ENCODE results near the gene ABCF3.

Gene ABCF3

GRCh38 chr3:184188080-184188479, 2.1 kb downstream of the ABCF3 start:
- H3K4me3 ChIP-seq (ENCODE audit: low read depth, low read length), result no peak overlapping the region
- TF ChIP-seq CTCF (IDR thresholded peaks at IDR 0.05; ENCODE audit: borderline replicate concordance, insufficient read depth, low read depth, low read length), result no peak

GRCh38 chr3:184189421-184189820, 3.4 kb downstream of the ABCF3 start:
- TF ChIP-seq CTCF (IDR thresholded peaks at IDR 0.05; ENCODE audit: borderline replicate concordance, insufficient read depth, low read depth, low read length), result no peak
- no peak overlapping the region for H3K4me3 ChIP-seq (ENCODE audit: low read depth, low read length)

- H3K4me3 ChIP-seq (ENCODE audit: low read depth, low read length), result no peak overlapping the region
- no peak for TF ChIP-seq CTCF (IDR thresholded peaks at IDR 0.05; ENCODE audit: borderline replicate concordance, insufficient read depth, low read depth, low read length)
Measured at GRCh38 chr3:184192889-184193288, 6.9 kb downstream of the ABCF3 start.

GRCh38 chr3:184193991-184194539, 8.1 kb downstream of the ABCF3 start:
- H3K4me3 ChIP-seq (ENCODE audit: low read depth, low read length), result no peak overlapping the region
- no peak for TF ChIP-seq CTCF (IDR thresholded peaks at IDR 0.05; ENCODE audit: borderline replicate concordance, insufficient read depth, low read depth, low read length)

GRCh38 chr3:184196536-184196935, 10.5 kb downstream of the ABCF3 start:
- no peak overlapping the region for H3K4me3 ChIP-seq (ENCODE audit: low read depth, low read length)
- no peak for TF ChIP-seq CTCF (IDR thresholded peaks at IDR 0.05; ENCODE audit: borderline replicate concordance, insufficient read depth, low read depth, low read length)

GRCh38 chr3:184198509-184198908, 12.5 kb downstream of the ABCF3 start:
- no peak for TF ChIP-seq CTCF (IDR thresholded peaks at IDR 0.05; ENCODE audit: borderline replicate concordance, insufficient read depth, low read depth, low read length)
- H3K4me3 ChIP-seq (ENCODE audit: low read depth, low read length), result no peak overlapping the region

- no peak overlapping the region for H3K4me3 ChIP-seq (ENCODE audit: low read depth, low read length)
- no peak for TF ChIP-seq CTCF (IDR thresholded peaks at IDR 0.05; ENCODE audit: borderline replicate concordance, insufficient read depth, low read depth, low read length)
Measured at GRCh38 chr3:184200825-184201224, 14.8 kb downstream of the ABCF3 start.
